ENCODE data around the gene ERVFRD-1. TPM values are rescaled to one million over a fixed set of nuclear protein-coding genes. Genes with fewer than 3 reads are reported as not detected.
A peak's percentile ranks its signal among the peaks of the same experiment; 100 is the strongest.

Gene ERVFRD-1
- total RNA-seq, 1 experiment from 2014 or later, result not detected

- Histone ChIP-seq H3K36me3 (ENCODE audit: low read depth, low read length) (no peaks in the 10 kb centered on the region), H3K79me2 (ENCODE audit: low read length) (no peaks in the 10 kb centered on the region), H3K9me3 (ENCODE audit: low read length) (no peaks in the 10 kb centered on the region), H3F3A (ENCODE audit: low read length, unreplicated experiment) (no peaks in the 10 kb centered on the region), H3K9me2 (replicated peaks; ENCODE audit: low read length) (no peaks in the 10 kb centered on the region), H3K9ac (ENCODE audit: low read length) (no peak overlapping the region), H3K27ac (ENCODE audit: low read length) (no peak overlapping the region), H3K4me2 (ENCODE audit: low read length) (no peak overlapping the region), H3K4me3 (ENCODE audit: low read length) (no peak overlapping the region), H3K4me1 (ENCODE audit: insufficient read depth, low read length) (peaks cover 15% of the 10 kb centered on the region), H2AFZ (ENCODE audit: low read length) (no peak overlapping the region), H3K27me3 (ENCODE audit: low read length) (no peaks in the 10 kb centered on the region), H4K20me1 (ENCODE audit: low read length) (no peaks in the 10 kb centered on the region)
- DNase-seq (no peak), ATAC-seq (no peak)
- intact Hi-C loops (cut with micrococcal nuclease), result loop anchor here (10.0 kb wide), 1 partner anchor 289 kb away; no protein-coding TSS in a partner anchor
- ChIA-PET CTCF (no interaction called here), POLR2A (ENCODE audit: unreplicated experiment) (no interaction called here)
- no TSS peak for BruUV-seq (replicated peaks)
- TF ChIP-seq CTCF (conservative IDR thresholded peaks at IDR 0.05; ENCODE audit: low read depth, low read length) (no peak), EZH2phosphoT487 (IDR thresholded peaks at IDR 0.05; ENCODE audit: borderline replicate concordance, low read length) (no peak), EZH2 (IDR thresholded peaks at IDR 0.05; ENCODE audit: low read length, unreplicated experiment) (no peak)
Measured at GRCh38 chr6:11146117-11146826, 34.7 kb upstream of the ERVFRD-1 start.

GRCh38 chr6:11144393-11144851 is 32.9 kb upstream of the ERVFRD-1 start:
- H3K27ac ChIP-seq (ENCODE audit: low read length), result no peak overlapping the region
- peak overlapping the region; percentile 66 for H2AFZ ChIP-seq (ENCODE audit: low read length)
- CTCF ChIA-PET, result interaction anchor here (0.6 to 1.0 kb wide), 2 partner anchors 351 to 352 kb away, joined by 3 to 4 read pairs; no protein-coding TSS in a partner anchor

More at GRCh38 chr6:11144393-11144851, 32.9 kb upstream of the ERVFRD-1 start:
- H3K4me1 ChIP-seq (ENCODE audit: insufficient read depth, low read length), result peaks cover 15% of the 10 kb centered on the region
- no peaks in the 10 kb centered on the region for H3F3A ChIP-seq (ENCODE audit: low read length, unreplicated experiment)
- H4K20me1 ChIP-seq (ENCODE audit: low read length), result no peaks in the 10 kb centered on the region
- BruUV-seq (replicated peaks), result no TSS peak
- intact Hi-C loops (cut with micrococcal nuclease), result loop anchor here (1.0 to 10.0 kb wide), 6 partner anchors 63 to 430 kb away; partner anchors contain the start of gene NEDD9
- H3K9ac ChIP-seq (ENCODE audit: low read length), result no peak overlapping the region
- H3K4me3 ChIP-seq (ENCODE audit: low read length), result no peak overlapping the region
- H3K79me2 ChIP-seq (ENCODE audit: low read length), result no peaks in the 10 kb centered on the region
- TF ChIP-seq CTCF (conservative IDR thresholded peaks at IDR 0.05; ENCODE audit: low read depth, low read length) (peak; percentile 99), EZH2phosphoT487 (IDR thresholded peaks at IDR 0.05; ENCODE audit: borderline replicate concordance, low read length) (no peak)
- H3K9me2 ChIP-seq (replicated peaks; ENCODE audit: low read length), result no peaks in the 10 kb centered on the region
- POLR2A ChIA-PET (ENCODE audit: unreplicated experiment), result interaction anchor here (0.6 kb wide), 1 partner anchor 152 kb away, joined by 9 read pairs; no protein-coding TSS in a partner anchor
- no peaks in the 10 kb centered on the region for H3K27me3 ChIP-seq (ENCODE audit: low read length)
- peak; percentile 92 for ATAC-seq
- no peak overlapping the region for H3K4me2 ChIP-seq (ENCODE audit: low read length)
- peak; percentile 86 for DNase-seq
- no peaks in the 10 kb centered on the region for H3K9me3 ChIP-seq (ENCODE audit: low read length)
- H3K36me3 ChIP-seq (ENCODE audit: low read depth, low read length), result no peaks in the 10 kb centered on the region
